Activated naive CD4-positive, alpha-beta T cell treated with anti-CD3 and anti-CD28 coated beads for 36 hours (primary cell): ENCODE data around the gene OR51G2. TPM values are rescaled to one million over a fixed set of nuclear protein-coding genes. Genes with fewer than 3 reads are reported as not detected.

ENCODE experiments used
- total RNA-seq, 2 experiments: library from RNA; stranded (reverse); gene quantifications; one replicate each; pipeline ENCODE4 v1.2.3, GENCODE V29; 2021

The OR51G2 gene
- total RNA-seq, 2 experiments from 2014 or later: not detected

Other genes starting within 250 kb of the OR51G2 start
- gene OR51E2, start 221.5 kb downstream of the OR51G2 start, total RNA-seq: not detected
- not detected for gene MMP26, start 214.6 kb downstream of the OR51G2 start, total RNA-seq
- not detected for gene OR51F1, start 149.4 kb downstream of the OR51G2 start, total RNA-seq
- gene OR52R1, start 115.0 kb downstream of the OR51G2 start, total RNA-seq: not detected
- gene OR51F2, start 98.0 kb downstream of the OR51G2 start, total RNA-seq: not detected
- not detected for gene OR51S1, start 70.1 kb downstream of the OR51G2 start, total RNA-seq
- not detected for gene OR51T1, start 37.5 kb downstream of the OR51G2 start, total RNA-seq
- gene OR51A7, start 15.6 kb downstream of the OR51G2 start, total RNA-seq: not detected
- not detected for gene OR51G1, start 5.0 kb upstream of the OR51G2 start, total RNA-seq
- not detected for gene OR51A4, start 28.3 kb upstream of the OR51G2 start, total RNA-seq
- not detected for gene OR51A2, start 36.4 kb upstream of the OR51G2 start, total RNA-seq
- gene OR51L1, start 75.5 kb upstream of the OR51G2 start, total RNA-seq: not detected
- gene OR52J3, start 127.2 kb upstream of the OR51G2 start, total RNA-seq: not detected
- gene OR52E2, start 140.3 kb upstream of the OR51G2 start, total RNA-seq: not detected
- gene OR52E1, start 150.2 kb upstream of the OR51G2 start, total RNA-seq: not detected
- not detected for gene OR52A5, start 219.0 kb upstream of the OR51G2 start, total RNA-seq
- not detected for gene OR52A1, start 235.4 kb upstream of the OR51G2 start, total RNA-seq